Coronary artery (tissue), 2 donors: ENCODE results near the gene ANXA4.
A peak's percentile ranks its signal among the peaks of the same experiment; 100 is the strongest.
"Not testable (repeated sequence)": the region's sequence is repeated elsewhere in the genome, so short reads cannot be mapped to it uniquely, and the experiment has no call there.

Experiments used
- DNase-seq: peaks from one replicate; pipeline ENCODE4 v3.0.0-alpha.2; 2017; ENCODE audit warnings: low spot score
- H3K27ac ChIP-seq, 2 donors: fragments of 200-600 bp; sonication (generic); one replicate each; pipeline ENCODE4 v1.5.1; 2016 to 2019
- H3K4me3 ChIP-seq: fragments of 200-600 bp; sonication (generic); 2 replicates; pipeline ENCODE4 v1.5.1; 2016; ENCODE audit warnings: mild to moderate bottlenecking, moderate library complexity
- CTCF ChIP-seq: fragments of 200-600 bp; sonication (generic); IDR thresholded peaks from one replicate; pipeline ENCODE4 v1.5.1; 2019; ENCODE audit warnings: antibody characterized with exemption

The ANXA4 gene

DNA sequence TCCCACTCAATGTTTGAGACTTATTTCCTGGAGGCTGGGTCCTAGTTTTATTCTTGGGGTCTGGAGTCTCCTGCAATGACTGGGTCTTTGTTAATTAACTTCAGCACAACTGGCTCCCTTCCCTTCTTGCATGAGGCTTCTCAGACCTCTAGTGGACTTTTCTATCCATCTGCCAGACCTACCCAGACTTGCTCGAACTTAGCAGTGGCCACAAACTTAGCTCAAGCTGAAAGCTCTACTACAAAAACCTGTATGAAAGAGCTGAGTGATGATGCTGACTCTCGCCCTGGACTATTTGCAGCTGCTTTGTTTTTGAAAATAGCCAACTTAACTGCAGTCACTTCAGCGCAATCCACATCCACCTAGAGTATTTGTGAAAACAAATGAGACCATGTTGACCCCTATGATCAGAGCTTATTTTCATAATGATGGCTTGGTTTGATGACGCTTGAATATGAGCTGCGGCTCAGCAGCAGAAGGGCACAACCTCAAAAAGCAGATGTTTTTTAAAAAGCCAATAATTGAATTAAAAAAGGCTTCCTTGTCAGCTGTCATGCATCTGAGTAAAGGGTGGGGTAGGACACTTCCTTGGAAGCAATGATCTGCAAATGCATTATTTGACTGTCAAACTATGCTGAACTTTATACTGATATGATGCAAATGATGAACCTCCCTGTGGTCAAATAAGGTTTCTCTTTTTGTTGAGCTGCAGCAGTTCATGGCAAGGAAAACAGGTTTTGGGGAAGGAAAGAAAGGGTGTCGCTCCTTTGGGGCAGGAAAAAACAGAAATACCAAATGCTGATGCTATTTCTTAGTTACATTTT lies 10.6 kb upstream of the ANXA4 start:
- H3K4me3 ChIP-seq: no peak overlapping the region
- TF ChIP-seq CTCF: no peak
- DNase-seq: no peak
- no peak overlapping the region for H3K27ac ChIP-seq

- TF ChIP-seq CTCF: no peak
- Histone ChIP-seq H3K4me3 (no peak overlapping the region), H3K27ac (no peak overlapping the region)
- DNase-seq: no peak
Measured at GRCh38 chr2:69733342-69734034, 8.4 kb upstream of the ANXA4 start.

DNA sequence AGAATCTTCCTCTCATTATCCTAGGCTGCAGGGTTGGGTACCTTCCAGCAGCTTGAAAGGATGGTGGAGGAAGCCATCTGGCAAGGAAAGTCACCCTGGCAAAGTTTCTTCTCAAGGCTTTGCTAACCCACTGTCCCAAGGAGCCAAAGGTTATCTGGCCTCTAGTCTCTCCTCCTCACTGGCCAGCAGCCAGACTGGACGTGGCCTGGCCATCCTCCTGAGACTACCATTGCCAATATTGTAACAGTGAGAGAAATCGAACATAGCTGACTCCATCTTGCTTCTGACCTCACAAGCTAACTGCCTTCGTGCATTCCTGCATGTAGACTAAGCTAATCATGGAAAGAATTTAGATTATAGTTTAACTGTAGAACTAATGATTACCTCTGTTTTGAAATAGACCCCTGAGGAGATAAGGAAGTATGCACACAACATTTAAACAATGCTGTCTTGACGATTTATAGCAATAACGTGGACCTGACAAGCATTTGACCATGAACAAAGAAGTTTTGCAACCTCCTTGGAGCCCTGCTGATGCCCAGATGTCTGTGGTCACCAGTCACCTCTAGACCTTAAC lies 7.8 kb upstream of the ANXA4 start:
- Histone ChIP-seq H3K4me3 (no peak overlapping the region), H3K27ac (no peak overlapping the region)
- no peak for TF ChIP-seq CTCF
- DNase-seq: no peak

GRCh38 chr2:69734854-69735544 lies 6.9 kb upstream of the ANXA4 start:
- Histone ChIP-seq H3K27ac (no peak overlapping the region), H3K4me3 (no peak overlapping the region)
- no peak for DNase-seq
- no peak for TF ChIP-seq CTCF

DNA sequence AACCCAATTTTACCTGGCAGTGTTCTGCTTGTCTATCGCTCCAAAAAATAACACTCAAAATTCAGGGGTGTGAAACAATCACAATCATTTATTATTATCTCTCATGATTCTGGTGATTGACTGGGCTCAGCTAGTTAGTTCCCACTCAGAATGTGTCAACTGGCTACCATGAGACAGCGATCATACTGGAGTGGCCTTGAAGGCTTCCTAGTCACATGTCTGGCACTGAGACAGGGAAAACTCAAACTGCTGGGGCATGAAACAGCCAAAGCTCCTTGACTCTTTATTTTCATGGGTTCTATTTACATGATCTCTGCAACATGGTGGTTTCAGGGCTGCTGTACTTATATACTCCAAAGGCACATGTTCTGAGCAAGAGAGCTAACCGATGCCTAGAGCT lies 6.2 kb upstream of the ANXA4 start:
- no peak for TF ChIP-seq CTCF
- Histone ChIP-seq H3K27ac (no peak overlapping the region), H3K4me3 (no peak overlapping the region)
- no peak for DNase-seq

GRCh38 chr2:69738149-69738548 lies 3.8 kb upstream of the ANXA4 start:
- DNase-seq, H3K4me3 ChIP-seq, H3K27ac ChIP-seq: not testable (repeated sequence)

- H3K4me3 ChIP-seq: peak overlapping the region; percentile 84
Measured at GRCh38 chr2:69740502-69740951, 1.4 kb upstream of the ANXA4 start.

More at GRCh38 chr2:69740502-69740951, 1.4 kb upstream of the ANXA4 start:
- DNase-seq: no peak
- H3K27ac ChIP-seq: peak overlapping the region; percentile 92 to 97
- no peak for TF ChIP-seq CTCF
